ENCODE results near the gene SCAP. TPM values are rescaled to one million over a fixed set of nuclear protein-coding genes. Genes with fewer than 3 reads are reported as not detected.

Gene SCAP
- polyA plus RNA-seq, 1 of the 3 experiments (the other 2 are of a cell fraction) = 28.0 TPM

DNA sequence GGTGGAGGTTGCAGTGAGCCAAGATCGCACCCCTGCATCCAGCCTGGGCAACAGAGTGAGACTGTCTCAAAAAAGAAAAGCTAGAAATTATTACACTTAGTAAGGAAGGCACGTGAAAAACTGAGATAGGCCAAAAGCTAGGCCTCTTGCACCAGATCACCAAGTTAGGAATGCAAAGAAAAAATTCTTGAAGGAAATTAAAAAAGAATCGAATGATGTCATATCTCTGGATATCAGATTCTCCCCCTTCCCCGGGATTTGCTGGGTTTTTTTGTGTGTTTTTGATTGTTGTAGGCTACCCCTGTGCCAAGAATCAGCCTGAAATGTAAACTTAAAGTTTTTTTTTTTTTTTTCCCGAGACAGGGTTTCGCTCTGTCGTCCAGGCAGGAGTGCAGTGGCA lies 77.5 kb downstream of the SCAP start (continued):
- TF ChIP-seq, protein P1, sequence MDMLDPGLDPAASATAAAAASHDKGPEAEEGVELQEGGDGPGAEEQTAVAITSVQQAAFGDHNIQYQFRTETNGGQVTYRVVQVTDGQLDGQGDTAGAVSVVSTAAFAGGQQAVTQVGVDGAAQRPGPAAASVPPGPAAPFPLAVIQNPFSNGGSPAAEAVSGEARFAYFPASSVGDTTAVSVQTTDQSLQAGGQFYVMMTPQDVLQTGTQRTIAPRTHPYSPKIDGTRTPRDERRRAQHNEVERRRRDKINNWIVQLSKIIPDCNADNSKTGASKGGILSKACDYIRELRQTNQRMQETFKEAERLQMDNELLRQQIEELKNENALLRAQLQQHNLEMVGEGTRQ (IDR thresholded peaks at IDR 0.05; ENCODE audit: borderline replicate concordance, low read depth, low read length) = no peak
- TF ChIP-seq EP300 (IDR thresholded peaks at IDR 0.05; ENCODE audit: borderline replicate concordance in 1 of 2, low read depth in 1 of 2, low read length in 1 of 2) = no peak
- TF ChIP-seq, protein P2, sequence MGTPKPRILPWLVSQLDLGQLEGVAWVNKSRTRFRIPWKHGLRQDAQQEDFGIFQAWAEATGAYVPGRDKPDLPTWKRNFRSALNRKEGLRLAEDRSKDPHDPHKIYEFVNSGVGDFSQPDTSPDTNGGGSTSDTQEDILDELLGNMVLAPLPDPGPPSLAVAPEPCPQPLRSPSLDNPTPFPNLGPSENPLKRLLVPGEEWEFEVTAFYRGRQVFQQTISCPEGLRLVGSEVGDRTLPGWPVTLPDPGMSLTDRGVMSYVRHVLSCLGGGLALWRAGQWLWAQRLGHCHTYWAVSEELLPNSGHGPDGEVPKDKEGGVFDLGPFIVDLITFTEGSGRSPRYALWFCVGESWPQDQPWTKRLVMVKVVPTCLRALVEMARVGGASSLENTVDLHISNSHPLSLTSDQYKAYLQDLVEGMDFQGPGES (IDR thresholded peaks at IDR 0.05; ENCODE audit: low read depth, low read length) = no peak

DNA sequence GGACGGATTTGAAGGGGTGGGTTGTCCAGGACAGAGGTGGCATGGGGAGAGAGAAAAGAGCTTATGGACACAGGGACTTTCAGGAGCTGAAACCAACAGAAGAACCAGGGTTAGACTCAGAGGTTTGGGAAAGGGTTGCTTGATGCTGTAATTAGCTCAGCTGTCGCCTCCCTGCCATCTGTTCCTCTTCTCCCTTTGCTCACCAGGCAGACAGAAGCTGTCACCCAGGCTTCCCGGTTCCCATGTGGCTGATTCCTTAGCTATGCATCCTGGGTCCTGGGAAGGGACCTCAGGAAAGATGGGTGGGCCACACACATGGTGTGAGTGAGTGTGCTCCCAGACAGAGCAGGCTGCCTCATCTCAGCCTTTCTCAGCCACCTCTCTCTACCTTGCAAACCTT lies 80.9 kb downstream of the SCAP start:
- no peak overlapping the region for H3K9ac ChIP-seq
- H3K4me2 ChIP-seq = no peak overlapping the region
- peak; percentile 58 for DNase-seq
- peak overlapping the region in 1 of 2 experiments; percentile 7; a peak in 1 of 4 replicates for H3K27ac ChIP-seq (ENCODE audit: low read depth in 2 of 2, low read length in 1 of 2)
- no peaks in the 10 kb centered on the region for H3F3A ChIP-seq (replicated peaks; ENCODE audit: insufficient read depth)
- no peak overlapping the region for H2AFZ ChIP-seq (ENCODE audit: low read depth)
- H3K36me3 ChIP-seq (replicated peaks in 1 of 2; ENCODE audit: control insufficient read depth in 1 of 2, insufficient read depth in 2 of 2, low read length in 1 of 2) = peaks cover 0 to 3% of the 10 kb centered on the region in 2 experiments
- H3K4me1 ChIP-seq (ENCODE audit: control insufficient read depth in 1 of 2, insufficient read depth in 2 of 2, low read depth in 1 of 2, low read length in 1 of 2) = peaks cover 11 to 18% of the 10 kb centered on the region in 2 experiments; a peak in 2 of 4 replicates
- 68% methylated on average over 2 of the region's 3 CpGs for WGBS (ENCODE audit: low lambda C conversion rate)
- H3K9me2 ChIP-seq = no peaks in the 10 kb centered on the region
- no peak overlapping the region for H3K4me3 ChIP-seq (ENCODE audit: low read depth in 2 of 2, low read length in 1 of 2)
- H3K79me2 ChIP-seq (ENCODE audit: insufficient read depth) = peaks cover 95% of the 10 kb centered on the region
- TF ChIP-seq MXI1 (IDR thresholded peaks at IDR 0.05; ENCODE audit: low read depth, low read length) (peak; percentile 91), SMC3 (IDR thresholded peaks at IDR 0.05; ENCODE audit: low read depth, low read length) (no peak)
- POLR2A ChIA-PET = interaction anchor here (0.7 to 1.2 kb wide), 3 partner anchors 14 to 18 kb away, joined by 3 read pairs; partner anchors contain the start of gene PTPN23
- H3K9me3 ChIP-seq = no peaks in the 10 kb centered on the region
- CTCF ChIA-PET = interaction anchor here (0.7 to 1.8 kb wide), 4 partner anchors 11 to 116 kb away, joined by 3 to 10 read pairs (median 6); no protein-coding TSS in a partner anchor
- no peaks in the 10 kb centered on the region for H3K27me3 ChIP-seq (ENCODE audit: insufficient read depth)
- H4K20me1 ChIP-seq (ENCODE audit: insufficient read depth) = peaks cover 73% of the 10 kb centered on the region

DNA sequence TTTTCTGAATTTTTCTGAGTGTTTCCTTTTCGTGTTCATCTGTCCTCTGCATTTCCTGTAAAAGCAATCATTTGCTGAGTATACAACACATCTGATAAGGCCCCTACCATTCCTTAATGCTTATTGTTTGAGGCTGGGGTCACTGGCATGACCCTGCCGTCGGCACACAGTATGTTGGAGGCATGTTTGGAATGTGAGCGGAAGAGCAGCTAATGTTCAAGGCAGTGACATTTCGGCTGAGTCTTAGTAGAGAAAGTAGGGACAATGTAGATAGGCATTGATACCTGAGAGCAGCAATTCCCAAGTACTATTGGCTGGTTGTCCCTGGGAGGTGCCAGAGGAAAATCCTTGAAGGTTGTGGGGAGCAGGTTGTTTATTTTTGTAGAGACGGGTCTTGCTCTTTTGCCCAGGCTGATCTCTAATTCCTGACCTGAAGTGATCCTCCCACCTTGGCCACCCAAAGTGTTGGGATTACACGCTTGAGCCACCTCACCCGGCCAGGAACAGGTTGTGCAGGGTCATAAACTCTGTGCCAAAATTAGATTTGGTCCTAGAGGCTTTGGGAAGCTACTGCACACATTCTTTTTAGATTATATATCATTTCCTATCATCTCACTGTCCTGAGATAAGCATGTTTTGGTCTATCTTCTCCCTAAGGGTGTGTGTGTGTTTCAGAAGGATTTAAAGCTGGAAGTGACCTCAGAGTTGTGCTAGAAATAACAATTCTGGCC lies 81.4 kb downstream of the SCAP start:
- POLR2A ChIA-PET = interaction anchor here (0.9 to 1.2 kb wide), 2 partner anchors 17 to 18 kb away, joined by 3 read pairs; no protein-coding TSS in a partner anchor

More for the DNA sequence above, 81.4 kb downstream of the SCAP start:
- Histone ChIP-seq H2AFZ (ENCODE audit: low read depth) (no peak overlapping the region), H3F3A (replicated peaks; ENCODE audit: insufficient read depth) (no peaks in the 10 kb centered on the region), H4K20me1 (ENCODE audit: insufficient read depth) (peaks cover 71% of the 10 kb centered on the region), H3K9me3 (no peaks in the 10 kb centered on the region), H3K79me2 (ENCODE audit: insufficient read depth) (peaks cover 95% of the 10 kb centered on the region), H3K4me1 (ENCODE audit: control insufficient read depth in 1 of 2, insufficient read depth in 2 of 2, low read depth in 1 of 2, low read length in 1 of 2) (peaks cover 11 to 18% of the 10 kb centered on the region in 2 experiments; a peak in 2 of 4 replicates), H3K4me2 (0 out of 2 replicates have a peak overlapping the region, but pooled peaks have one; percentile 34), H3K4me3 (ENCODE audit: low read depth in 2 of 2, low read length in 1 of 2) (no peak overlapping the region), H3K9me2 (no peaks in the 10 kb centered on the region), H3K36me3 (replicated peaks in 1 of 2; ENCODE audit: control insufficient read depth in 1 of 2, insufficient read depth in 2 of 2, low read length in 1 of 2) (peaks cover 0 to 3% of the 10 kb centered on the region in 2 experiments), H3K9ac (no peak overlapping the region), H3K27me3 (ENCODE audit: insufficient read depth) (no peaks in the 10 kb centered on the region), H3K27ac (ENCODE audit: low read depth in 2 of 2, low read length in 1 of 2) (no peak overlapping the region)
- WGBS (ENCODE audit: low lambda C conversion rate) = 73% methylated on average over 8 of the region's 8 CpGs
- CTCF ChIA-PET = interaction anchor here (0.6 to 1.8 kb wide), 6 partner anchors 11 to 124 kb away, joined by 3 to 10 read pairs (median 4); no protein-coding TSS in a partner anchor
- peak; percentile 41 for DNase-seq
- peak; percentile 52 for TF ChIP-seq GATA2 (CRISPR knock-in tag; IDR thresholded peaks at IDR 0.05)
- TF ChIP-seq, protein P3, sequence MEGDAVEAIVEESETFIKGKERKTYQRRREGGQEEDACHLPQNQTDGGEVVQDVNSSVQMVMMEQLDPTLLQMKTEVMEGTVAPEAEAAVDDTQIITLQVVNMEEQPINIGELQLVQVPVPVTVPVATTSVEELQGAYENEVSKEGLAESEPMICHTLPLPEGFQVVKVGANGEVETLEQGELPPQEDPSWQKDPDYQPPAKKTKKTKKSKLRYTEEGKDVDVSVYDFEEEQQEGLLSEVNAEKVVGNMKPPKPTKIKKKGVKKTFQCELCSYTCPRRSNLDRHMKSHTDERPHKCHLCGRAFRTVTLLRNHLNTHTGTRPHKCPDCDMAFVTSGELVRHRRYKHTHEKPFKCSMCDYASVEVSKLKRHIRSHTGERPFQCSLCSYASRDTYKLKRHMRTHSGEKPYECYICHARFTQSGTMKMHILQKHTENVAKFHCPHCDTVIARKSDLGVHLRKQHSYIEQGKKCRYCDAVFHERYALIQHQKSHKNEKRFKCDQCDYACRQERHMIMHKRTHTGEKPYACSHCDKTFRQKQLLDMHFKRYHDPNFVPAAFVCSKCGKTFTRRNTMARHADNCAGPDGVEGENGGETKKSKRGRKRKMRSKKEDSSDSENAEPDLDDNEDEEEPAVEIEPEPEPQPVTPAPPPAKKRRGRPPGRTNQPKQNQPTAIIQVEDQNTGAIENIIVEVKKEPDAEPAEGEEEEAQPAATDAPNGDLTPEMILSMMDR (IDR thresholded peaks at IDR 0.05) = 0 out of 2 replicates have a peak, but pooled peaks have one; percentile 11
- TF ChIP-seq, protein P4, sequence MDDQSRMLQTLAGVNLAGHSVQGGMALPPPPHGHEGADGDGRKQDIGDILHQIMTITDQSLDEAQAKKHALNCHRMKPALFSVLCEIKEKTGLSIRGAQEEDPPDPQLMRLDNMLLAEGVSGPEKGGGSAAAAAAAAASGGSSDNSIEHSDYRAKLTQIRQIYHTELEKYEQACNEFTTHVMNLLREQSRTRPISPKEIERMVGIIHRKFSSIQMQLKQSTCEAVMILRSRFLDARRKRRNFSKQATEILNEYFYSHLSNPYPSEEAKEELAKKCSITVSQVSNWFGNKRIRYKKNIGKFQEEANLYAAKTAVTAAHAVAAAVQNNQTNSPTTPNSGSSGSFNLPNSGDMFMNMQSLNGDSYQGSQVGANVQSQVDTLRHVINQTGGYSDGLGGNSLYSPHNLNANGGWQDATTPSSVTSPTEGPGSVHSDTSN (IDR thresholded peaks at IDR 0.05) = no peak

All from SK-N-SH (cell line).